ENCODE measurements around the gene GRIP1.

Gene GRIP1

GRCh38 chr12:66600903-66601302 lies 78.0 kb downstream of the GRIP1 start:
- DNase-seq (ENCODE audit: low read depth): no peak

GRCh38 chr12:66599816-66600215 lies 79.1 kb downstream of the GRIP1 start:
- DNase-seq (ENCODE audit: low read depth): no peak

GRCh38 chr12:66598608-66599007 lies 80.3 kb downstream of the GRIP1 start:
- no peak for DNase-seq (ENCODE audit: low read depth)

GRCh38 chr12:66598079-66598478 lies 80.8 kb downstream of the GRIP1 start:
- no peak for DNase-seq (ENCODE audit: low read depth)

GRCh38 chr12:66596199-66596598 lies 82.7 kb downstream of the GRIP1 start:
- DNase-seq (ENCODE audit: low read depth): peak; percentile 22

GRCh38 chr12:66594688-66595087 lies 84.2 kb downstream of the GRIP1 start:
- DNase-seq (ENCODE audit: low read depth): no peak

- DNase-seq (ENCODE audit: low read depth): no peak
Measured at GRCh38 chr12:66590275-66590985, 88.4 kb downstream of the GRIP1 start.

GRCh38 chr12:66589095-66589494 lies 89.8 kb downstream of the GRIP1 start:
- no peak for DNase-seq (ENCODE audit: low read depth)

- peak; percentile 28 for DNase-seq (ENCODE audit: low read depth)
Measured at GRCh38 chr12:66587912-66588311, 91.0 kb downstream of the GRIP1 start.

- no peak for DNase-seq (ENCODE audit: low read depth)
Measured at GRCh38 chr12:66584673-66585072, 94.2 kb downstream of the GRIP1 start.

GRCh38 chr12:66573605-66574004 lies 105.3 kb downstream of the GRIP1 start:
- DNase-seq (ENCODE audit: low read depth): no peak

GRCh38 chr12:66572845-66573244 lies 106.0 kb downstream of the GRIP1 start:
- no peak for DNase-seq (ENCODE audit: low read depth)

- no peak for DNase-seq (ENCODE audit: low read depth)
Measured at GRCh38 chr12:66571361-66571915, 107.4 kb downstream of the GRIP1 start.

- DNase-seq (ENCODE audit: low read depth): no peak
Measured at GRCh38 chr12:66563220-66563619, 115.7 kb downstream of the GRIP1 start.

- DNase-seq (ENCODE audit: low read depth): no peak
Measured at GRCh38 chr12:66555113-66555512, 123.8 kb downstream of the GRIP1 start.

GRCh38 chr12:66552716-66553115 lies 126.2 kb downstream of the GRIP1 start:
- no peak for DNase-seq (ENCODE audit: low read depth)

- no peak for DNase-seq (ENCODE audit: low read depth)
Measured at GRCh38 chr12:66550626-66551025, 128.2 kb downstream of the GRIP1 start.

- DNase-seq (ENCODE audit: low read depth): no peak
Measured at GRCh38 chr12:66549050-66549389, 129.9 kb downstream of the GRIP1 start.

GRCh38 chr12:66548338-66549049 lies 130.4 kb downstream of the GRIP1 start:
- no peak for DNase-seq (ENCODE audit: low read depth)

- DNase-seq (ENCODE audit: low read depth): no peak
Measured at GRCh38 chr12:66541426-66541825, 137.4 kb downstream of the GRIP1 start.

- DNase-seq (ENCODE audit: low read depth): no peak
Measured at GRCh38 chr12:66539431-66539830, 139.4 kb downstream of the GRIP1 start.

GRCh38 chr12:66538970-66539369 lies 139.9 kb downstream of the GRIP1 start:
- DNase-seq (ENCODE audit: low read depth): no peak

- DNase-seq (ENCODE audit: low read depth): no peak
Measured at GRCh38 chr12:66537876-66538275, 141.0 kb downstream of the GRIP1 start.

- no peak for DNase-seq (ENCODE audit: low read depth)
Measured at GRCh38 chr12:66533767-66534166, 145.1 kb downstream of the GRIP1 start.

Data from HS-5 (cell line).